ENCODE results near the gene ARF3. TPM values are rescaled to one million over a fixed set of nuclear protein-coding genes. Genes with fewer than 3 reads are reported as not detected.
A peak's percentile ranks its signal among the peaks of the same experiment; 100 is the strongest.

Gene ARF3
- total and polyA plus RNA-seq, 2 experiments from 2014 or later, result 65.0 to 87.7 TPM

DNA sequence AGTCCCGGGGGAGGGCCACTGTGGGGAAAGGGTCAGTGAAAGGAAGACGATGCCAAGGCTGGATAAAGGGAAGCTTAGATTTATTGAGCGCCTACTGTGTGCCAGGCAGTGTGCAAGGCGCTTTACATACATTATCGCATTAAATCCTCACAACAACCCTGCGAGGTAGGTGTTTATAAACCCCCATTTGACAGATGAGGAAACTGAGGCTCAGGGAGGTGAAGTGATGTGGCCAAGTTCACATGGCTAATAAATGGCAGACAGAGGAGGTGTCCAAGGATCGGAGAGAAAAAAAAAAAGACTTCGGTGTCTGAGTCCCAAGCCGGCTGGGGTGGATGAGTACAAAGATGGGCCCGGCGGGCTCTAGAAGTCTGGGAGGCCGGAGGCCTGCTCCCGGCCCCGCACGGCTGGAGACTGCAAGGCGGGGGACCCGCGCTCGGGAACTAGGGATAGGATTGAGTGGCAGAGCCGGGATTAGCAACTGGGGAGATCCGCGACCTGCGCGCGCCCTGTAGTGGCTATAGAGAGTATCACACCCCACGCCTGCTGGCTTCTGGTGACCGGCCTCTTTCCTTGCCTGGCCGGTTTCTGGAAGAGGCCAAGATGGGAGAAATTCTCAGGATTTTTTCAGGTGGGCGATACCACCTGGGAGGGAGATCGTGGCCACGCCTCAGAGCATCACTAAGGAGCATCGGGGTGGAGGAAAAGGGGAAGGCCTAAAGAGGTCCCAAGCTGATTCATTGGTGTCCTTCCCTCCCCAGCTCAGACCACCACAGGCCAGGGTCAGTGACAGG lies 38.0 kb upstream of the ARF3 start:
- H3K36me3 ChIP-seq (ENCODE audit: low read depth), result no peaks in the 10 kb centered on the region
- no peak for TF ChIP-seq EZH2 (IDR thresholded peaks at IDR 0.05; ENCODE audit: insufficient read depth, poor library complexity, severe bottlenecking)
- no peak for TF ChIP-seq EZH2phosphoT487 (IDR thresholded peaks at IDR 0.05; ENCODE audit: insufficient read depth, low read depth)
- H3K27me3 ChIP-seq (replicated peaks; ENCODE audit: insufficient read depth), result no peaks in the 10 kb centered on the region
- no peaks in the 10 kb centered on the region for H3K79me2 ChIP-seq (ENCODE audit: insufficient read depth)
- H3K4me3 ChIP-seq, result peak overlapping the region; percentile 61
- 4 to 5% methylated on average over 32 of the region's 32 CpGs for WGBS, 2 experiments (ENCODE audit: low coverage in 1 of 2, low lambda C conversion rate in 2 of 2, missing lambda C conversion rate in 2 of 2)
- H2AFZ ChIP-seq, result peak overlapping the region; percentile 65
- peaks cover 10% of the 10 kb centered on the region for H3K4me1 ChIP-seq (ENCODE audit: insufficient read depth)
- H3F3A ChIP-seq (ENCODE audit: insufficient read depth), result no peaks in the 10 kb centered on the region
- no peak overlapping the region for H3K27ac ChIP-seq
- peak; percentile 93 for DNase-seq
- H3K9me3 ChIP-seq (ENCODE audit: low read depth), result no peaks in the 10 kb centered on the region
- no peaks in the 10 kb centered on the region for H3K9me2 ChIP-seq (ENCODE audit: insufficient read depth)
- 0 out of 2 replicates have a peak overlapping the region, but pooled peaks have one; percentile 11 for H3K9ac ChIP-seq
- peak overlapping the region; percentile 82 for H3K4me2 ChIP-seq (ENCODE audit: unreplicated experiment)
- in situ Hi-C loops (cut with MboI), result no loop called here
- no peaks in the 10 kb centered on the region for H4K20me1 ChIP-seq (ENCODE audit: insufficient read depth)

DNA sequence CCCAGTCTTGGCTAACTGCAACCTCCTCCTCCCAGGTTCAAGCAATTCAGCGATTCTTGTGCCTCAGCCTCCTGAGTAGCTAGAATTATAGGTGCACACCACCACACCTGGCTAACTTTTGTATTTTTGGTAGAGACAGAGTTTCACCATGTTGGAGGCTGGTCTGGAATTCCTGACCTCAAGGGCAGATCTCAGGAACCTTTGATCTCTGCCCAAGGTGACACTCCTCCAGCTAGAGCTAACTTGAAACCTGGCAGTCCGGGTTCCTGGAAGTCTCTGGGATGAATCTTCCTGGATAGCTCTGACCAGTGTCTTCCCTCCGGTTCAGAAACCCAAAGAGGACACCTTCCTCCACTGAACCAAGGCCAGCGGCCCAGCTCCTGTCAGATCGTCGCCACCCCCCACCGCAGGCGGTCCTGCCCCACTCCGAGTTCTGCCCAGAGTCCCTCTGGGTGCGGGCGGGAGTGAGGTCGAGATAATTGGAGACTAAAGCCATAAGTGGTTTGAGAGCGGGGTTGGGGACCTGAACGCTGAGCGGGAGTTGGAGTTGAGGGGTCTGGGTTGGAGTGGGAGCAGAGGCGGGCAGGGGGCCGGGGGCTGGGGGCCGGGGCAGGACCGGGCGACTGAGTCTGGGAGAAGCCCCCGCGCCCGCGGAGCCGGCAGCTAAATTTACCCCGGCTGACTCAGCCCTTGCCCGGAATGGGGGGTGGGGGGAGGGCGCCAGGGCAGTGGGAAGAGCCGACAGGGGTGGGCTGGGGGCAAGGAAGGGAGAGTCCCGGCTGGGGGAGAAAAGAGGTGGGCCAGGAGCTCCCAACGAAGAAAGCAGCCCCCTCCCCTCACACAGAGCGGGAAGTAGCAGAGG lies 37.2 kb upstream of the ARF3 start:
- Histone ChIP-seq H3K79me2 (ENCODE audit: insufficient read depth) (no peaks in the 10 kb centered on the region), H3K9me2 (ENCODE audit: insufficient read depth) (no peaks in the 10 kb centered on the region), H4K20me1 (ENCODE audit: insufficient read depth) (no peaks in the 10 kb centered on the region), H3K4me3 (no peak overlapping the region), H2AFZ (no peak overlapping the region), H3K27me3 (replicated peaks; ENCODE audit: insufficient read depth) (no peaks in the 10 kb centered on the region), H3K4me2 (ENCODE audit: unreplicated experiment) (peak overlapping the region; percentile 82), H3K36me3 (ENCODE audit: low read depth) (no peaks in the 10 kb centered on the region), H3K27ac (no peak overlapping the region), H3K4me1 (ENCODE audit: insufficient read depth) (peaks cover 2% of the 10 kb centered on the region), H3K9ac (no peak overlapping the region), H3K9me3 (ENCODE audit: low read depth) (no peaks in the 10 kb centered on the region), H3F3A (ENCODE audit: insufficient read depth) (no peaks in the 10 kb centered on the region)
- TF ChIP-seq EZH2phosphoT487 (IDR thresholded peaks at IDR 0.05; ENCODE audit: insufficient read depth, low read depth), result no peak
- TF ChIP-seq EZH2 (IDR thresholded peaks at IDR 0.05; ENCODE audit: insufficient read depth, poor library complexity, severe bottlenecking), result no peak
- WGBS, 2 experiments (ENCODE audit: low coverage in 1 of 2, low lambda C conversion rate in 2 of 2, missing lambda C conversion rate in 2 of 2), result 21 to 34% methylated on average over 16 to 32 of the region's 32 CpGs
- DNase-seq, result no peak
- in situ Hi-C loops (cut with MboI), result no loop called here

DNA sequence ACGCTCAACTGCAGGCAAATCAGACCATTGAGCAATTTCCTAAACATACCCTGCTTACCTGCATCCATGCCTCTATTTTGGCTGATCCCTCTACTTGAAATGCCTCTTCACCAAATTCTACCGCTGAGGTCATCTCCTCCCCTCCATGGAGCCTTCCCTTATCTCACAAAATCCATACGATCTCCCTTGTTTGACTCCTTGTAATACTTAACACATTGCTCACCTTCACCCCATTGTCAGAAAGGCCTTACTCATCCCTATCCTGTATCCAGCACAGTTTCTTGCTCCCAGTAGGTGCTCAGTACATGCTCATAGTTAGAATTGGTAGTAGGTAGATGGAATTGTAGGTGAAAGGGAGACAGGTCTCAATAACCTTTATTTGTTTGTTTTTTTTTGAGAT lies 36.5 kb upstream of the ARF3 start:
- WGBS, 2 experiments (ENCODE audit: low coverage in 1 of 2, low lambda C conversion rate in 2 of 2, missing lambda C conversion rate in 2 of 2), result 60 to 68% methylated on average over 3 of the region's 3 CpGs
- H3K36me3 ChIP-seq (ENCODE audit: low read depth), result no peaks in the 10 kb centered on the region
- no peak overlapping the region for H3K27ac ChIP-seq
- no peaks in the 10 kb centered on the region for H3K79me2 ChIP-seq (ENCODE audit: insufficient read depth)
- no peaks in the 10 kb centered on the region for H3K9me2 ChIP-seq (ENCODE audit: insufficient read depth)
- H3K4me2 ChIP-seq (ENCODE audit: unreplicated experiment), result no peak overlapping the region
- H3F3A ChIP-seq (ENCODE audit: insufficient read depth), result no peaks in the 10 kb centered on the region
- no peak overlapping the region for H3K9ac ChIP-seq
- TF ChIP-seq EZH2 (IDR thresholded peaks at IDR 0.05; ENCODE audit: insufficient read depth, poor library complexity, severe bottlenecking) (no peak), EZH2phosphoT487 (IDR thresholded peaks at IDR 0.05; ENCODE audit: insufficient read depth, low read depth) (no peak)
- H2AFZ ChIP-seq, result no peak overlapping the region
- no peaks in the 10 kb centered on the region for H4K20me1 ChIP-seq (ENCODE audit: insufficient read depth)
- no peaks in the 10 kb centered on the region for H3K9me3 ChIP-seq (ENCODE audit: low read depth)
- no peak overlapping the region for H3K4me3 ChIP-seq
- H3K27me3 ChIP-seq (replicated peaks; ENCODE audit: insufficient read depth), result peaks cover 5% of the 10 kb centered on the region; the same call in 1 of the 2 replicates
- no peaks in the 10 kb centered on the region; the same call in 1 of the 2 replicates for H3K4me1 ChIP-seq (ENCODE audit: insufficient read depth)
- DNase-seq, result peak; percentile 43
- in situ Hi-C loops (cut with MboI), result no loop called here

DNA sequence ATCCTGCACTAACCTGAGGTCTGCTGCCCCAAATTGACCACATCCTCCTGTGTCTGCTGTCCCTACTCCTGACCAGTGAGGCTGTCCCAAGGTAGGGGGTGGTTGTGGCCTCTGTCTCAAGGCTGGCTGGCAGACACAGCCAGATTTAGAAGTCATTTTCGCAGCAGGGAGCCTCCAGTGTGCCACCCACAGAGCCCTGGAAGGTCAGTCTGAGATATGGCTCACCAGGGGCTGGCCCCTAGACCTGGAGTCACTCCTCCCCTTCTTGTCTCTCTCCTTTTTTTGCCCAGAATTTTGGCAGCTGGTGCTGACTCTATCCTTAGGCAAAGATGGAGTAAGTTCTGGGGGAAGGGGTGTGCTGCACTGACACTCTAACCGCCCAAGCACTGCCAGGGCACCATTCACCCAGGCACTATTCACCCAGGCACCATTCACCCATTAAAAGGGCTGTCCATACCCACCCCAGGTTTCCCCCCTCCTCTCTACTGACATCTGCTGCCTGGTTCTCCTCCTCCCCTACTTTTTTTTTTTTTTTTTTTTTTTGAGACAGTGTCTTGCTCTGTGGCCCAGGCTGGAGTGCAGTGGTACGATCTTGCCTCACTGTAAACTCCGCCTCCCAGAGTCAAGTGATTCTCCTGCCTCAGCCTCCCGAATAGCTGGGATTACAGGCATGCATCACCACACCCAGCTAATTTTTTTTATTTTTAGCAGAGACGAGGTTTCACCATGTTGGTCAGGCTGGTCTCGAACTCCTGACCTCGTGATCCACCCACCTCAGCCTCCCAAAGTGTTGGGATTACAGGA lies 34.2 kb upstream of the ARF3 start:
- Histone ChIP-seq H3K79me2 (ENCODE audit: insufficient read depth) (no peaks in the 10 kb centered on the region), H3K36me3 (ENCODE audit: low read depth) (no peaks in the 10 kb centered on the region), H3K4me1 (ENCODE audit: insufficient read depth) (no peaks in the 10 kb centered on the region), H3K4me2 (ENCODE audit: unreplicated experiment) (no peak overlapping the region), H3K9ac (no peak overlapping the region), H3K9me3 (ENCODE audit: low read depth) (no peaks in the 10 kb centered on the region), H3K27ac (no peak overlapping the region), H2AFZ (no peak overlapping the region), H4K20me1 (ENCODE audit: insufficient read depth) (no peaks in the 10 kb centered on the region), H3K27me3 (replicated peaks; ENCODE audit: insufficient read depth) (peaks cover 23% of the 10 kb centered on the region; the same call in 1 of the 2 replicates), H3K9me2 (ENCODE audit: insufficient read depth) (no peaks in the 10 kb centered on the region), H3F3A (ENCODE audit: insufficient read depth) (no peaks in the 10 kb centered on the region), H3K4me3 (no peak overlapping the region)
- TF ChIP-seq EZH2phosphoT487 (IDR thresholded peaks at IDR 0.05; ENCODE audit: insufficient read depth, low read depth) (no peak), EZH2 (IDR thresholded peaks at IDR 0.05; ENCODE audit: insufficient read depth, poor library complexity, severe bottlenecking) (no peak)
- DNase-seq, result no peak
- 35 to 41% methylated on average over 8 of the region's 8 CpGs for WGBS, 2 experiments (ENCODE audit: low coverage in 1 of 2, low lambda C conversion rate in 2 of 2, missing lambda C conversion rate in 2 of 2)
- in situ Hi-C loops (cut with MboI), result no loop called here

Measured in GM23248 (cell line).